A549 (cell line): ENCODE measurements around the gene SYCN. TPM values are rescaled to one million over a fixed set of nuclear protein-coding genes. Genes with fewer than 3 reads are reported as not detected.
A peak's percentile ranks its signal among the peaks of the same experiment; 100 is the strongest.

Source experiments
- ATAC-seq, 2 experiments: fragments of 200-7000 bp in 1 of 2; fragments of >200 bp in 1 of 2; cut with Nextera tagmentation in 1 of 2; cut with Tn5 transposase in 1 of 2; 3 replicates each; pipeline versions ENCODE4 v1.8.0 to v1.9.1; 2018 to 2020; ENCODE audit warnings: mild to moderate bottlenecking in 1 of 2, moderate library complexity in 1 of 2
- CTCF ChIA-PET: fragments of 300-600 bp; sonication (Branson Sonifier 250); formaldehyde crosslinking; extraction: SDS; loops from one replicate; lab custom pipeline; 2021; ENCODE audit warnings: antibody characterized with exemption, inconsistent platforms; lab: Yijun Ruan, JAX
- POLR2A ChIA-PET: fragments of 350-600 bp; formaldehyde crosslinking; extraction: SDS; loops from one replicate; lab custom pipeline; 2021; ENCODE audit warnings: antibody characterized with exemption, inconsistent platforms; lab: Yijun Ruan, JAX
- DNase-seq, 2 experiments: peaks; one replicate each; pipeline versions ENCODE4 v3.0.0 to v3.0.0-alpha.2; 2011 to 2016; ENCODE audit warnings: low read depth in 1 of 2, low spot score in 1 of 2
- FAIRE-seq: peaks from 2 replicates; lab custom pipeline; 2011; peaks lifted over from hg19 to GRCh38; lab: Jason Lieb, UNC
- H3K27ac ChIP-seq, 2 experiments: fragments of >200 bp; sonication (Bioruptor Twin); formaldehyde crosslinking; 3 replicates each; pipeline ENCODE4 v1.5.1; 2016 to 2017
- H3K4me1 ChIP-seq: fragments of >200 bp; sonication (Bioruptor Twin); formaldehyde crosslinking; 3 replicates; pipeline ENCODE4 v1.6.1; 2016
- H3K4me2 ChIP-seq: fragments of >200 bp; sonication (Bioruptor Twin); formaldehyde crosslinking; 3 replicates; pipeline ENCODE4 v1.6.1; 2016
- H3K4me3 ChIP-seq: fragments of >200 bp; sonication (Bioruptor Twin); formaldehyde crosslinking; 3 replicates; pipeline ENCODE4 v1.5.1; 2016
- H3K9me3 ChIP-seq: fragments of >200 bp; sonication (Bioruptor Twin); formaldehyde crosslinking; 3 replicates; pipeline ENCODE4 v1.6.1; 2016
- BHLHE40 ChIP-seq: IDR thresholded peaks from 2 replicates; pipeline ENCODE4 v1.6.1; 2012; ENCODE audit warnings: low read depth, low read length, inconsistent platforms
- CEBPB ChIP-seq, 2 experiments: fragments of >200 bp in 1 of 2; sonication (Bioruptor Twin) in 1 of 2; formaldehyde crosslinking in 1 of 2; IDR thresholded peaks; 2 replicates each; pipeline ENCODE4 v1.6.1; 2012 to 2016
- EHMT2 ChIP-seq: fragments of 200-600 bp; sonication (generic); IDR thresholded peaks from 2 replicates; pipeline ENCODE4 v1.6.1; 2016; ENCODE audit warnings: antibody characterized with exemption, low read depth, mild to moderate bottlenecking, moderate library complexity
- FOSB ChIP-seq: fragments of 250-450 bp; sonication (Bioruptor Pico); IDR thresholded peaks from 2 replicates; pipeline ENCODE4 v1.5.0; 2020; ENCODE audit warnings: mild to moderate bottlenecking, moderate library complexity
- GATA3 ChIP-seq: IDR thresholded peaks from 2 replicates; pipeline ENCODE4 v1.6.1; 2012; ENCODE audit warnings: borderline replicate concordance
- HOXA7 ChIP-seq: fragments of 250-450 bp; sonication (Bioruptor Pico); IDR thresholded peaks from 2 replicates; pipeline ENCODE4 v1.5.0; 2020; ENCODE audit warnings: mild to moderate bottlenecking, moderate library complexity
- MAZ ChIP-seq: fragments of 150-350 bp; IDR thresholded peaks from 2 replicates; pipeline ENCODE4 v1.6.1; 2014; ENCODE audit warnings: antibody characterized with exemption, low read depth, low read length, borderline replicate concordance
- NPAS2 ChIP-seq: fragments of 250-450 bp; sonication (Bioruptor Pico); IDR thresholded peaks from 2 replicates; pipeline ENCODE4 v1.8.0; 2022; ENCODE audit warnings: mild to moderate bottlenecking, moderate library complexity, borderline replicate concordance
- RARB ChIP-seq: fragments of 250-450 bp; sonication (Bioruptor Pico); IDR thresholded peaks from 2 replicates; pipeline ENCODE4 v1.8.0; 2021; ENCODE audit warnings: mild to moderate bottlenecking, moderate library complexity
- RFX5 ChIP-seq: fragments of 450-650 bp; IDR thresholded peaks from 2 replicates; pipeline ENCODE4 v1.7.1; 2014; ENCODE audit warnings: antibody characterized with exemption, mild to moderate bottlenecking, moderate library complexity
- SMC3 ChIP-seq: fragments of >200 bp; sonication (Bioruptor Twin); formaldehyde crosslinking; IDR thresholded peaks from 3 replicates; pipeline ENCODE4 v1.6.1; 2018; ENCODE audit warnings: inconsistent platforms
- SREBF2 ChIP-seq: fragments of 450-650 bp; IDR thresholded peaks from 2 replicates; pipeline ENCODE4 v1.6.1; 2014; ENCODE audit warnings: mild to moderate bottlenecking, moderate library complexity
- TP53 ChIP-seq: fragments of 250-450 bp; sonication (Bioruptor Pico); IDR thresholded peaks from 2 replicates; pipeline ENCODE4 v1.5.0; 2021; ENCODE audit warnings: mild to moderate bottlenecking, moderate library complexity
- ZC3H11A ChIP-seq: fragments of 450-650 bp; IDR thresholded peaks from 2 replicates; pipeline ENCODE4 v1.6.1; 2014; ENCODE audit warnings: antibody characterized with exemption, mild to moderate bottlenecking
- ZNF302 ChIP-seq: fragments of 250-450 bp; sonication (Bioruptor Pico); IDR thresholded peaks from 2 replicates; pipeline ENCODE4 v1.9.0; 2021; ENCODE audit warnings: inconsistent platforms, mild to moderate bottlenecking, moderate library complexity
- WGBS: methylation state at CpG from one replicate; pipeline ENCODE4 v1.1.6; 2017; ENCODE audit errors: missing lambda C conversion rate; 5-methylcytosine and 5-hydroxymethylcytosine counted together
- polyA plus RNA-seq, 4 experiments: library from polyadenylated mRNA; depleted of rRNA in 3 of 4; stranded (reverse); fragments of >200 nt; fragmentation: RNase III in 1 of 4; extraction: RNeasy Plus Mini Kit Qiagen cat#74134 plus additional on column Dnase treatment in 1 of 4; gene quantifications; 2 replicates in 3 of 4; 3 replicates in 1 of 4; pipeline ENCODE4 v1.2.3, GENCODE V29; 2011 to 2017
- TF ChIP-seq, protein P1 (sequence below): IDR thresholded peaks from 2 replicates; pipeline ENCODE4 v1.6.1; 2012
- TF ChIP-seq, protein P2 (sequence below): IDR thresholded peaks from 2 replicates; pipeline ENCODE4 v1.6.1; 2012

Gene SYCN
- polyA plus RNA-seq, 2 of the 4 experiments (the other 2 are of a cell fraction), result not detected

DNA sequence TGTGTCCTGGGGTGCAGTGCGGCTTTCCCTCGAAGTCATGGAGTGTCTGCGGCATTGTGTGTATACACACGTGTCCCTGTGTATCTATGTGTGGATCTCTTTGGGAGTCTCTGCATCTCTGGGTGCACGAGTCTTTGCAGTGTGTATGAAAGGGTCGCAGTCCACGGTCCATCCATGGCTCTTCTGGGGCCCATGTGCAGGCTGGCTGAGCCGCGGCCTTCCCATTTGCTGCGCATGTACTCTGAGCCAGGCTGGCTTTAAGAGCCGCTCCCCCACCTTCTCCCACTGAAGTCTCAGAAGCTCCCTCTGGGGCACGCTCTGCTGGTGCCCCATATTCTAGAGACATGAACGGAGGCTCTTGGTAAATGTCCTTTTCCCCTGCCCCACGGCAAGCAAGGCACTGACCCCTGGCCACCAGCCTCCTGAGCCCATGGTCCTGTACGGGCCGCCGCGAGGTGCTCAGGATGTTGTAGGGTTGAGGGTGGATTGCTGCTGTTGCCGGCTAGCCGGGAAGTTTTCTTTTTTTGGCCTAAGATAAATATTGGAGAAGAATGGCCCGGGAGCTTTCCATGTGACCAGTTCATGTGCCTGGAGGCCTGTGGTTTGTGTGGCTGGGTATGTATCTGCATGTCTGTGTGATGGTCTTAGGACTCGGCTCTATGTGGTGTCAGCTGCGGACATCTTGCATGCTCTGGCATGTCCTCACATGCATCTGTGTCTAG, 46.6 kb downstream of the SYCN start (continued):
- TF ChIP-seq, protein P1, sequence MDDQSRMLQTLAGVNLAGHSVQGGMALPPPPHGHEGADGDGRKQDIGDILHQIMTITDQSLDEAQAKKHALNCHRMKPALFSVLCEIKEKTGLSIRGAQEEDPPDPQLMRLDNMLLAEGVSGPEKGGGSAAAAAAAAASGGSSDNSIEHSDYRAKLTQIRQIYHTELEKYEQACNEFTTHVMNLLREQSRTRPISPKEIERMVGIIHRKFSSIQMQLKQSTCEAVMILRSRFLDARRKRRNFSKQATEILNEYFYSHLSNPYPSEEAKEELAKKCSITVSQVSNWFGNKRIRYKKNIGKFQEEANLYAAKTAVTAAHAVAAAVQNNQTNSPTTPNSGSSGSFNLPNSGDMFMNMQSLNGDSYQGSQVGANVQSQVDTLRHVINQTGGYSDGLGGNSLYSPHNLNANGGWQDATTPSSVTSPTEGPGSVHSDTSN, result no peak
- no peak for TF ChIP-seq ZNF302 (CRISPR knock-in tag)
- no peak for TF ChIP-seq NPAS2 (CRISPR knock-in tag)
- TF ChIP-seq, protein P2, sequence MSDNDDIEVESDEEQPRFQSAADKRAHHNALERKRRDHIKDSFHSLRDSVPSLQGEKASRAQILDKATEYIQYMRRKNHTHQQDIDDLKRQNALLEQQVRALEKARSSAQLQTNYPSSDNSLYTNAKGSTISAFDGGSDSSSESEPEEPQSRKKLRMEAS, result no peak
- TF ChIP-seq TP53, result no peak
- TF ChIP-seq RFX5, result no peak
- no peak for TF ChIP-seq CEBPB (IDR thresholded peaks at IDR 0.05)

DNA sequence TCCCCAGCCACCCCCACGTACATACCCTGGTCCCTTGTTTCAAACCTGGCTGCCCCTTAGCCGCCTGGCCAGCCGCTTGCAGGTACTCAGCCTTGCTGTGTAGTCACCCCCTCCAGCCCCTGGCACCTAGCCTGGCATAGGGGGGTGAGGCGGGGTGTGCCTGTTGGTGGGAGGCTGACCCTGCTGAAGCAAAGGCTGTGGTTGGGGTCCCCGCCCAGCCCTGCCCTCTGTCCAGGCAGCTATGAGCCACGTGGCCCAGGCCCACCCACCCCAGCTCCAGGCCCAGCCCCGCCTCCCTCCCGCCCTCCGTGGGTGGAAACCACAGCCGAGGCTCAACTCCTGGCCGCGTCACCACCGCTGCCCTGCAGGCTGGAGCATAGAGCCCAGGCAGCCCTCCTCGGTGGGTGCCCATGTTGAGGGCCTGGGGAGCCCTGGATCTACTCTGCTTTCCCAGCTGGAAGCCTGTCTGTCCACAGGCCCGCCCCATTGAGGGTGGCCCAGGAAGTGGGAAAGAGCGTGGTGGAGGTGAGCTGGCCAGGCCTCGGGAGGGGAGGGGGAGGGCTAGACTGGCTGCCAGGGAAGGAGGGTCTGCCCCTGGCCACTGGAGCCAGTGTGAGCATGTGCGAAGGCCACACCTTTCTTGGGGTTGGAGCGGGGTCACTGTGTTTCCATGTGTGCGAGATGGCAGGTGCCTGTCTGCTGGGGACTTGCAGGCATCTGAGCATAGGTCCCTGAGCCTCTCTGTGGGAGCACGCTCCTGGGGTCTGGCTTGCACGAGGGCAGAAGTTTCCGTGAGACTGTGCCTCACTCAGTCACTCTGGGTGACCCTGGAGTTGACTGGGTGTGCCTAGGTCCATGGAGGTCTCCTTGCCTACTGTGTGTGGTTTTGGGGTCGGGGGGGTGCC, 47.5 kb downstream of the SYCN start:
- H3K27ac ChIP-seq, result peak overlapping the region in 1 of 2 experiments; percentile 64; a peak in 3 of 6 replicates
- no peaks in the 10 kb centered on the region for H3K9me3 ChIP-seq
- no peak for DNase-seq
- ATAC-seq, result no peak; a peak in 1 of 6 replicates
- CTCF ChIA-PET, result interaction anchor here (0.9 to 4.0 kb wide), 11 partner anchors 8 to 195 kb away, joined by 3 to 12 read pairs (median 6); no protein-coding TSS in a partner anchor
- WGBS, result 83% methylated on average over 14 of the region's 24 CpGs
- TF ChIP-seq SMC3 (no peak), MAZ (no peak), EHMT2 (no peak), ZC3H11A (no peak), RFX5 (no peak), HOXA7 (no peak), GATA3 (no peak), BHLHE40 (no peak), SREBF2 (no peak), RARB (CRISPR knock-in tag) (no peak), FOSB (CRISPR knock-in tag) (no peak)
- TF ChIP-seq, protein P2, result no peak
- POLR2A ChIA-PET, result no interaction called here
- H3K4me1 ChIP-seq, result peaks cover 42% of the 10 kb centered on the region
- H3K4me2 ChIP-seq, result 0 out of 3 replicates have a peak overlapping the region, but pooled peaks have one; percentile 2
- no peak for FAIRE-seq
- no peak overlapping the region for H3K4me3 ChIP-seq

DNA sequence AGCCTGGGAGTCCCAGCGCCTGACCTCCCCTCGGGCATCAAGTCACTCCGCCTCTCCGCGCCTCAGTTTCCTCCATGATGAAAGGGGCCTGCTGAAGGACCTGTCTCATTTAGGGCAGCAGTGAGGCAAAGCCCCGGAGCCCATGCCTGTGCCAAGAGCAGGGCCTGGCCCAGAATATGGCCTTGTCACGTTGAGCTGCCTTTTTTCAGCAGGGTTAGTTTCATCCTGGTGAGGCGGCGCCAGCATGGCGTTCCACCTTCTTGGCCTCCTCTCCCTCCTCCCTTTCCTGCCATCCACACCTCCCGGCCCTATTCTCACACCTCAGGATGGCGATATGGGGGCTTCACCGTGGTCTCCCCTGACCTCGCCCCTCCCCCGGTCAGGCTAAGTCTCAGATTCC, 48.3 kb downstream of the SYCN start:
- no peak for FAIRE-seq
- H3K4me2 ChIP-seq, result no peak overlapping the region
- CTCF ChIA-PET, result interaction anchor here (1.1 to 4.0 kb wide), 9 partner anchors 9 to 194 kb away, joined by 3 to 12 read pairs (median 8); no protein-coding TSS in a partner anchor

More for the DNA sequence above, 48.3 kb downstream of the SYCN start:
- no peak for DNase-seq
- no peak for TF ChIP-seq HOXA7
- no peak for TF ChIP-seq RFX5
- no peaks in the 10 kb centered on the region for H3K9me3 ChIP-seq
- peak overlapping the region in 1 of 2 experiments; percentile 64; a peak in 3 of 6 replicates for H3K27ac ChIP-seq
- ATAC-seq, result no peak
- H3K4me3 ChIP-seq, result no peak overlapping the region
- 87% methylated on average over 15 of the region's 15 CpGs for WGBS
- POLR2A ChIA-PET, result no interaction called here
- peaks cover 35% of the 10 kb centered on the region for H3K4me1 ChIP-seq
